HG03066 (cell line): ENCODE measurements around the gene ANK3.

Experiments
- ATAC-seq: cut with Tn5 transposase; IDR thresholded peaks from one replicate; pipeline ENCODE4 v1.9.1; 2021; ENCODE audit warnings: low read depth; ENCODE audit not compliant: unreplicated experiment

The ANK3 gene

DNA sequence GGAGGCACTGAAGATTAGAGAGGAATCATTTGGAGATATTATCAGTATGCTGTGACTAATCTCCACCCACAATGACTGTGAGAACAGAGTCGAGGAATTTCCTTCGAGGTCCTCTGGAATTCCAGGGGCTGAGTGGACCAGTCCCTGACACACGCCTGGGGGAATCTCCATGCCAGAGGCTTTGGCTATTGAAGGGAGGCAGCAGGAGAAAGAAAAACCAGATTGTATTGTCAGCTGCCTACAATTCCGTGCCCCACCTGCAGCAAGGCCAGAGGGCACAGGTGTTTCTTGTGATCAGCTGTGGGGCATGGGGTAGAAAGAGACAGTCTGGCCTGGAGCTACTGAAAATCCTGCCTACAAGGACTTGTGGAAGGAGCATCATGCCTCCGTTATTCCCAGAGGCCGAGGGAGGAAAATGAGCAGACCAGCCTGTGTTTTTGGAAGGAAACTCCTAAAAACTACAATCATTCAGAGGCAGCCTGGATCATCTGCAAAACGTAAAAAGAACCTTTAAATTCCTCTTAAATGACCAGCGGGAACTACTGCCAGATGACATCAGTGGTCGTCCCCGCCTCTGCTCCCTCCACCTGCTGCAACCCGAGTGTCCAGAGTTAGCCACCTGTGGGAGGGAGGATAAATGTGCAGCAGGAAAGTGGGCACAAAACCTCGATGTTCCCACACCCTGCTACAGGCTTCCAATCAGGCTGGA lies 25.4 kb upstream of the ANK3 start:
- ATAC-seq: no peak

DNA sequence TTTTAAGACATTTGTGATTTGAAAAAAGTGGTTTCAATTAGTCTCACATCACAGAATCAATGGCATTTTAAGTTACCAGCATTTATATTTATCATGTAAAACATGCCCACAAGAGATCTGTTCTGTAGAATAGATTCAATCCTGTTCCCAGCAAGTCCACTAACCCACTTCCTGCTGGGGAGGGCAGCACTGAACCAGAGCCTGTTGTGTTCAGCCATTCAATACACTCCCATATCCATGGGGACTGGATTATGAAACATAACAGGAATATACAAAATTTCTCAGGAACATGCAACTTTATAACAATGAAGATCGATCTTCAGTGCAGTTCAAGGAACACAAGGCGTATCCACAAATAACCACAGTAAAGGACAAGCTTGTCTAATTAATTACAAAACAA lies 24.4 kb upstream of the ANK3 start:
- no peak for ATAC-seq

GRCh38 chr10:60413306-60414012 lies 23.8 kb upstream of the ANK3 start:
- ATAC-seq: no peak

DNA sequence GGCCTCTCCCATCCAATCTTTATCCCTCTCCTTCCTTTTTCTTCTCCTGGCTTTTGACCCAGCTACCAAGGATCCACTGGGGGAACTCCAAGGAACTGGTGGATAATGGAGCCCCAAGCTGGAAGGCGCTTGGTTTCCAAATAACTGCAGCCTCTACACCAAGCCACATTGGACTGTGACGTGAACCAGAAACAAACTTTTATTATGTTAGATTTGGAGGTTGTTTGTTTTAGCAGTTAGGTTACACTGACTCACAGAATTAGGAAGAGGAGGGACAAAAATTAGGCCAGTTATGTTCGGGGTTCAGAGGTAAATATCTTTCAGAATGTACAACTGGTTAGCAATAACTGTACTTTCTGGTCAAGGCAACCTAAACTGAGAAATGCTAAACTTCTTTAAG lies 21.3 kb upstream of the ANK3 start:
- no peak for ATAC-seq

GRCh38 chr10:60409202-60409601 lies 19.5 kb upstream of the ANK3 start:
- no peak for ATAC-seq

DNA sequence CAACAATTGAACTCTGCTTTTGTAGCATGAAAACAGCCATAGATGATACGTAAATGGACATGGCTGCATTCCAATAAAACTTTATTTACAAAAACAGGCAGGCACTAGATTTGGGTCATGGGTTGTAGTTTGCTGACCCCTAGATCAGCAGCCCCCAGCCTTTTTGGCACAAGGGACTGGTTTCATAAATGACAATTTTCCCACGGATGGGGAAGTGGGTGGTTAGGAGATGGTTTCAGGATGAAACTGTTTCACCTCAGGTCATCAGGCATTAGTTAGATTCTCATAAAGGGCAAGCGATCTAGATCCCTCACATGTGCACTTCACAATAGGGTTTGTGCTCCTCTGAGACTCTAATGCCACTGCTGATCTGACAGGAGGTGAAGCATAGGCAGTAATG lies 16.5 kb upstream of the ANK3 start:
- no peak for ATAC-seq

DNA sequence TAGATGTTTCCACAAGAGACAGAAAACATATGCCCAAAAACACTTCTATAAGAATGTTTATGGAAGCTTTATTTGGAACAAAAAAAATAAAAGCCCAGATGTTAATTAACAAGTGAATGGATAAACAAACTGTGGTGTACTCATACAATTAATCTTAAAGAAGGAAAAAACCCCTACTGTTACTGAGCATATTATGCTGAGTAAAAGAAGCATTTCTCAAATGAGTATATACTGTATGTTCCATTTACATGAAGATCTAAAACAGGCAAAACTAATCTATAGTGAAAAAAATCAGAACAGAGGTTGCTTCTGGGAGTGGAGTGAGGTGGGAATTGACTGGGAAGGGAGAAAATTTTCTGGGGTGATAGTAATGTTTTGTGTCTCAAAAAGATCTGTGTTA lies 15.5 kb upstream of the ANK3 start:
- no peak for ATAC-seq

GRCh38 chr10:60403168-60403873 lies 13.6 kb upstream of the ANK3 start:
- ATAC-seq: no peak

DNA sequence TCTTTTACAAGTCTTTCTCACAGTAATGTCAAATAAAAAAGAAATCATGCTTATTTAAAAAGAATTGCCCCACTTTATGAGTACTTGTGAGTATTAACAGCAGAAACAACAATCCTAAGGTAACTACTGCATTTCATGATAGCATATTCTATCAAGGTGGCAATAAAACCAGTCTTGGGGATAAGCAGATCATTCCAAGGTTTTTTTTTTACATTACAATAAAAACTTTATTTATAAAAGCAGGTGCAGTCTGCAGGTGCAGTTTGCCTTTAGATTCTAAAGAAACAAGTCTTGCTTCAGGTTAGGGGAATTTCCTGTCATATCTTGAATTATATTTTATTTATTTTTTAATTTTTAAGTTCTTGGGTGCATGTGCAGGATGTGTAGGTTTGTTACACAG lies 10.7 kb upstream of the ANK3 start:
- no peak for ATAC-seq

GRCh38 chr10:60399328-60399727 lies 9.7 kb upstream of the ANK3 start:
- no peak for ATAC-seq

DNA sequence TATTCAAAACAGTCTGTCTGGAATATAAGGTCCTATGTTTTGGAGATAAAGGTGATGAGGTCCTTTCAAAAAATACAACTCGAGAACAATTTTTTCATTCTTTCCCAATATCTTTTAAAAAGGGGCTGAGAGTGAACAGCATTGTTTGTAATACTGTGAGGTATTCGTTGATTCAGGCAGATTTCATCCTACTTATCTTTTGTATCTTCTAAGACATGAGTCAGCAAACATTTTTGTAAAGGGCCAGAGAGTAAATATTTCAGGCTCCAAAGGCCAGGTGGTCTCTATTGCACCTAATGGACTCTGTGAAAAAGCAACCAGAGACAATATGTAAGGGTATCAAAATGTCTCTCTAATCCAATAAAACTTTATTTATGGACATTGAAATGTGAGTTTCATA lies 8.1 kb upstream of the ANK3 start:
- no peak for ATAC-seq

GRCh38 chr10:60396766-60397165 lies 7.1 kb upstream of the ANK3 start:
- ATAC-seq: no peak

- no peak for ATAC-seq
Measured at GRCh38 chr10:60395711-60396110, 6.0 kb upstream of the ANK3 start.

- no peak for ATAC-seq
Measured at GRCh38 chr10:60394446-60394845, 4.8 kb upstream of the ANK3 start.

GRCh38 chr10:60390224-60390626 lies 550 bp upstream of the ANK3 start:
- no peak for ATAC-seq

GRCh38 chr10:60388709-60389301 lies 870 bp downstream of the ANK3 start:
- no peak for ATAC-seq

GRCh38 chr10:60388116-60388625 lies 1.5 kb downstream of the ANK3 start:
- ATAC-seq: no peak

- no peak for ATAC-seq
Measured at GRCh38 chr10:60387531-60387930, 2.1 kb downstream of the ANK3 start.

GRCh38 chr10:60385399-60385738 lies 4.3 kb downstream of the ANK3 start:
- no peak for ATAC-seq

DNA sequence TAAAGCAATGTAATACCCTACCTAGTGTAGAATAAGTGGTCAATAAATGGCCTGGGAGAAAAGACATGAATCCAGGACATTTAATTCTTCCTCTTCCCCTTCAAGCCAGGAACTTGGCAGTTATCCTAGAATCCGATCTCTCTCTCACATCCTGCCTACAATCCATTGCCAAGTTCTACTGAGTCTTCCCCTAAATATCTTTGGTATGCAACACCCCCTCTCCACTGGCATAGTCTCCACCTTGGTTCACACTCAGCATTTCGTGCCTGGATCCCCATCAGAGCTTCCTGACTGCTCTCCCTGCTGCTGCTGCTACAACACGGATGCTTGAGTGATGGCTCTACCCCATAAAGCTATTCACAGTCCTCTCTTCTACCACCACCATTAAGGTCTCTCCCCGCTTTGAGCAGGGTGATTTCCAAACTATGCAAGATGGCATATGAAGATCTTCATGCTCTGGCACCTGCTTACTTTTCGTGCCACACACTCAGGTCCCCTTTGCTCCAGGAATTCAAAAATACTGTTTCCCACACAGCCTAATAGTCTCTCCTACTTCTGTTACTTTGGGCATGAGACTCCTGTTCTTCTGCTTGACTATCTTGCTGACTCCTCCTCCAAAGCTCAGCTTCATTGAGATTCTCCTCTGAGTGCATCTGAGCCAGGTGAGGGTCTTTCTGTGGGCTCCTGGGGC lies 4.8 kb downstream of the ANK3 start:
- ATAC-seq: no peak

GRCh38 chr10:60384011-60384410 lies 5.7 kb downstream of the ANK3 start:
- no peak for ATAC-seq
